WERI-Rb-1 (cell line): ENCODE measurements around the gene HDAC4.

Source experiments
- DNase-seq: peaks from one replicate; pipeline ENCODE4 v3.0.0-alpha.2; 2020
- H3K27ac ChIP-seq: fragments of 250-450 bp; sonication (Bioruptor Pico); 2 replicates; pipeline ENCODE4 v1.5.1; 2020; ENCODE audit warnings: mild to moderate bottlenecking, moderate library complexity
- H3K27me3 ChIP-seq: fragments of 250-450 bp; sonication (Bioruptor Pico); 2 replicates; pipeline ENCODE4 v1.5.1; 2021; ENCODE audit warnings: mild to moderate bottlenecking, low read depth, moderate library complexity; ENCODE audit not compliant: insufficient read depth, severe bottlenecking
- H3K36me3 ChIP-seq: fragments of 250-450 bp; sonication (Bioruptor Pico); 2 replicates; pipeline ENCODE4 v1.5.1; 2020; ENCODE audit warnings: mild to moderate bottlenecking, moderate library complexity
- H3K4me3 ChIP-seq: 2 replicates; pipeline ENCODE4 v1.5.1; 2011; ENCODE audit warnings: low read depth, mild to moderate bottlenecking, control low read depth, low read length
- H3K9me3 ChIP-seq: fragments of 250-450 bp; sonication (Bioruptor Pico); 2 replicates; pipeline ENCODE4 v1.5.1; 2021; ENCODE audit warnings: mild to moderate bottlenecking, moderate library complexity; ENCODE audit not compliant: severe bottlenecking
- TF ChIP-seq, protein P1 (sequence below): IDR thresholded peaks from 2 replicates; pipeline ENCODE4 v1.5.1; 2011; ENCODE audit warnings: low read depth, mild to moderate bottlenecking, control low read depth, inconsistent platforms, low read length

Gene HDAC4

DNA sequence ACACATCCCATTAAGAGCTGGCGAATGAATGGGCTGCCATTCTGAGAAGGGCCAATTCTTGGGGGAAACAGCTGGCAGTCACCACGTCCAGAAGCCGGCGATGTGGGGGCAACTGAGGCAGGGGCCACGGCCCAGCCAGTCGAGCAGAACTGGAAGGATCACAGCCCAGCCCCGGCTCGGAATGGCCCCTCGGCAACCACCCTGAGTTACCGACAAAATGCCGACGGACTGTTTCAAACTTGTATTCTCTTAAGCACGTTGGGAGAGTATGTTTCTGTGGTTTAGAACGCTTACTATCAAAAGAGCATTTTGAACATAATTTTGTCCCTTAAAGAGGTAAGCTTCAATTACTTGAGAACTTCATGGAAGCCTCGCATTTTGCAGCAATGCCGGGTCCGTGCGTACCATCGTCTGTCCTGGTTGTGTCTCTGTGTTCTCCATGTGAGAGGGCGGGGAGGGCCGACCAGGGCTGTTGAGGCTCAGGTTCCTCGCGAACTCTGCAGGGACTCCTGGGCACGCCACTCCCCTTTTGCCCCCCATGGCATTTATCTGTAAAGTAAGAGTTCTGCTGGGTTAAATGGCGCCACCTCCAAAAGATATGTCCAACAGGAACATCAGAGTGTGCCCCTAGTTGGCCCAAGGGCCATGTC lies 397.1 kb downstream of the HDAC4 start:
- H3K36me3 ChIP-seq: no peaks in the 10 kb centered on the region
- peaks cover 99% of the 10 kb centered on the region for H3K27me3 ChIP-seq
- H3K9me3 ChIP-seq: peaks cover 8% of the 10 kb centered on the region
- no peak for DNase-seq
- no peak overlapping the region for H3K4me3 ChIP-seq
- H3K27ac ChIP-seq: no peak overlapping the region
- TF ChIP-seq, protein P1, sequence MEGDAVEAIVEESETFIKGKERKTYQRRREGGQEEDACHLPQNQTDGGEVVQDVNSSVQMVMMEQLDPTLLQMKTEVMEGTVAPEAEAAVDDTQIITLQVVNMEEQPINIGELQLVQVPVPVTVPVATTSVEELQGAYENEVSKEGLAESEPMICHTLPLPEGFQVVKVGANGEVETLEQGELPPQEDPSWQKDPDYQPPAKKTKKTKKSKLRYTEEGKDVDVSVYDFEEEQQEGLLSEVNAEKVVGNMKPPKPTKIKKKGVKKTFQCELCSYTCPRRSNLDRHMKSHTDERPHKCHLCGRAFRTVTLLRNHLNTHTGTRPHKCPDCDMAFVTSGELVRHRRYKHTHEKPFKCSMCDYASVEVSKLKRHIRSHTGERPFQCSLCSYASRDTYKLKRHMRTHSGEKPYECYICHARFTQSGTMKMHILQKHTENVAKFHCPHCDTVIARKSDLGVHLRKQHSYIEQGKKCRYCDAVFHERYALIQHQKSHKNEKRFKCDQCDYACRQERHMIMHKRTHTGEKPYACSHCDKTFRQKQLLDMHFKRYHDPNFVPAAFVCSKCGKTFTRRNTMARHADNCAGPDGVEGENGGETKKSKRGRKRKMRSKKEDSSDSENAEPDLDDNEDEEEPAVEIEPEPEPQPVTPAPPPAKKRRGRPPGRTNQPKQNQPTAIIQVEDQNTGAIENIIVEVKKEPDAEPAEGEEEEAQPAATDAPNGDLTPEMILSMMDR: no peak

DNA sequence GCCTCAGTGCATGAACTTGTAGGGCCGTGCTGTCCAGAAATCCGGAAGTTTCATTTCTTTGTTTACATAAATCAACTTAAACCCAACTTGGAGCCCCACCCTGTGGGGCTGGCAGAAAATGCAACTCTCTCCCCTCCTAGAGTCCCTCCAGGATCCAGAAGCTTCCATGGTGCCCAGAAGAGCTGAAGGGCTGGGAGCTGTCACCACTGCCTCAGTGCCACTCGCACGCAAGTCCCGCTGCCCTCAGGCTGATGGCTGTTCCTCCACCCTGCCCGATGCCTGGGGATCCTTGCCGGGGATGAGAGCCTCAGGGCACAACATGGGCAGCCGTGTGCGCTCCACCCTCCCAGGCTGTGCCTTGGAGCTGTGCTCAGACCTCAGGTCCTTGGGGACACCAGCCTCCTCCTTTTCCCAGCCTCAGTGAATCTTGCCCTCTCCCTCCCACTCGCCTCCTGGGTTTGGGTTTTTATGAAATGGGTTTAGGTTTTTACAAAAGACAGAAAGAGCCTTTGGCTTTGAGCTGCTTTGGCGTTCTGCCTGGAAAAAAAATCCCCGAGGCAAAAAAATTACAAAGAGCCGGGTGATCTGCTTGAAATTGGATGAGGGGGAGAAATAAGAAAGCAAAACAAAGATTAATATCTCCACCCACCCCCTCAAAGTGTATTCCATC lies 397.7 kb downstream of the HDAC4 start:
- no peak overlapping the region for H3K4me3 ChIP-seq
- peaks cover 99% of the 10 kb centered on the region for H3K27me3 ChIP-seq
- no peak overlapping the region for H3K27ac ChIP-seq
- DNase-seq: no peak
- TF ChIP-seq, protein P1: no peak
- H3K36me3 ChIP-seq: no peaks in the 10 kb centered on the region
- H3K9me3 ChIP-seq: peaks cover 8% of the 10 kb centered on the region

DNA sequence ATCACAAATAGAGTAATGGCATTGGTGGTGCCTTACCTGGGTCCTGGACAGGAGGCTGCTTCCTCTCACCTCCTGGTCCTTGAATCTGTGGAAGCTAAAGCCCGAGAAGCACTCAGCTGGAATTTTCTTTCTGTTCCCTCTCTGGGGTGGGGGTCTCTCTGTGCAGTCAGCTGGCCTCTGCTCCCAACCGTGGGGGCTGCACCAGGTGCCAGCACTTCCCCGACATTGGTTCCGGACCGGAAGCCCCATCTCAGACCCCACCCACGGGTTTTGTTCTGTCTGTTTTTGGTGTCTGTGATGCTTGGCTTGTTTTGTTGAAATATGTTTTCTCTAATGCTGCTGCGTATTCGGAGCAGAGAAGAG lies 398.2 kb downstream of the HDAC4 start:
- H3K27ac ChIP-seq: no peak overlapping the region
- H3K27me3 ChIP-seq: peaks cover 97% of the 10 kb centered on the region
- no peak overlapping the region for H3K4me3 ChIP-seq
- H3K9me3 ChIP-seq: peaks cover 8% of the 10 kb centered on the region
- DNase-seq: no peak
- TF ChIP-seq, protein P1: no peak
- no peaks in the 10 kb centered on the region for H3K36me3 ChIP-seq

DNA sequence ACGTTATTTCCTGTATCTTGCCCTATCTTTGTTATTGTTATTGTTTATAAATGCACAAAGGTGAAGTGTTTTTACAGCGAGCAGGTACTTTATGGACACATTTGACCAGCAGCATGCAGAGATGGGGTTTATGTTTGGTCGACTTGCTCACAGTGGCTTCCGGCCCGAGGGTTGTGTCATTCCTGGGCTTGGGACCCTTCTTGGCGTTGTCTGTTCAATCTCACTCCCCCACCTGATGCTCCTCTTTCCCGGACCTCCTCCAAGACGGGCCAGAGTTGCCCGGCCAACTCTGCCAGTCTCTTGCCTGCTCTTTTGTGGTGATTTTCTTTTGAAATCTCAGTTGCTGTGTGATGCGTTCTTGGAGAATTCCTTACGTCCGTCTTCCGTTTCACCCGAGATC lies 399.0 kb downstream of the HDAC4 start:
- Histone ChIP-seq H3K27me3 (peaks cover 95% of the 10 kb centered on the region), H3K9me3 (peaks cover 8% of the 10 kb centered on the region), H3K4me3 (no peak overlapping the region), H3K36me3 (no peaks in the 10 kb centered on the region), H3K27ac (no peak overlapping the region)
- DNase-seq: no peak
- TF ChIP-seq, protein P1: no peak

DNA sequence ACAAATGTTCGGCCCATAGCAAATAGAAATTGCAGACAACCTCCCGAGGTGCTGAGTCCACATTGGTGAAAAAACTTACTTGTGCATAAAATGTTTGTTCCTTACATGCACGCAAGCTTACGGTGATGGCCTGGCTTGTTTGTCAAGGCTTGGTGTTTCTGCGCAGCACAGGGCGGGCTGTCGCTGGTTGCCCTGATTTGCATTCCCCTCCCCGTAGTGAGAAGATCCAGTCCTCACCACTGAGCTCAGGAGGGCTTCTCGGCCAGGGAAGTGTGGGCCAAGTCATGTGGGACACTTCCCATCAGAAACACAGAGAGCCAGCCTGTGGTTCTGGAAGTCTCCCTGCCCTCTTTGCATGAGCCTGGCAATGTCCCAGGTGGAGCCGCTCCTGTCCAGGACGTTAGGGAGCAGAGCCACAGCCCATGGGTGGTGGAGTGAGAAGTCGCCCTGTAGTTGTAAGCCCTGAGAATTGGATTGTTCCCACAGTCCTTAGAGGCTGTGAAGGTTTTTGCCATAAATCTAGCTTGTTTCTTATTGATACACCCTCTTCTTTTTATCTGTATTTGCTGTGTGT lies 400.2 kb downstream of the HDAC4 start:
- H3K4me3 ChIP-seq: no peak overlapping the region
- no peak for DNase-seq
- H3K27ac ChIP-seq: no peak overlapping the region
- TF ChIP-seq, protein P1: no peak
- peaks cover 8% of the 10 kb centered on the region for H3K9me3 ChIP-seq
- no peaks in the 10 kb centered on the region for H3K36me3 ChIP-seq
- peaks cover 95% of the 10 kb centered on the region for H3K27me3 ChIP-seq
